A204.1 (cell line): ENCODE measurements around the gene CEP120.
"Not testable (repeated sequence)": the region's sequence is repeated elsewhere in the genome, so short reads cannot be mapped to it uniquely, and the experiment has no call there.

Experiments
- FAIRE-seq: peaks from 2 replicates; lab custom pipeline; 2012; peaks lifted over from hg19 to GRCh38; lab: Jason Lieb, UNC

CEP120 gene

GRCh38 chr5:123423278-123424149 is at the start of gene CEP120:
Gene CEP120, minus strand, starts transcription at chr5:123423403. Its CDS starts 405 bp downstream, at chr5:123422998.
- peak; percentile 96 for FAIRE-seq

DNA sequence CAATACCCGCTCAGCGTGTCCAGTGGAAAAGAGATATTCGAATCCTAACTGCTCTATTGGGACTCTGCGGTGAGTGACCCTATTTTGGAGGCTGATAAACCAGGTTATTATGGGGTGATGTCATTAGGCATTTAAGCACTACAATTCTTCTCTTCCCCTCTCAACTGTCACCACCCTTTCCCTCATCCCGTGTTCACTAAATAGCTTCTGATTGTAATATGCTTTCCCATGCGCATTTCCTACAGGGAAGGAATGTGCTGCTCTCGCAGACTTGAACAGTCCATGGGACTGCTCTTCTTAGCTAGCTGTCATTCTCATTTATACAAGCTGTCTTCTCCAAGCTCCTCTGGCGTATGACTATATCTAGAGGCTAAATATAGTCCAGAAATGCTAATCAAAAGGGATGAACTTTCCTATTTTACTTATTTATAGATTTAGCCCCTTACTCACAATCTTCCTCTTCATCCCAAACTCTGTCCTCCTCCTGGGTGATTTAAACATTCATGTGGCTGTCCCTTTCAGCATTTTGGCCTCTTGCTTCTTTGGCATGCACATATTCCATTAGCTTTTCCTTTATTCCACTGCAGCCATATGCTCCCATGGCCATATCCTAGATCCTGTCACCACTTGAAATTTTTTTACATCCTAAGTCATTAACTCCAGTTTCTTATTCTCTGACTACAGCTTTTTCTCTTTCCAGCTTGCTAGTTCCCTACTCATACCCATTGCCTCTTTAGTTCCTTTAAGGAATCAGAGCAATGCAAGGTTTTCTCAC is 49.1 kb upstream of the CEP120 start:
- no peak for FAIRE-seq

DNA sequence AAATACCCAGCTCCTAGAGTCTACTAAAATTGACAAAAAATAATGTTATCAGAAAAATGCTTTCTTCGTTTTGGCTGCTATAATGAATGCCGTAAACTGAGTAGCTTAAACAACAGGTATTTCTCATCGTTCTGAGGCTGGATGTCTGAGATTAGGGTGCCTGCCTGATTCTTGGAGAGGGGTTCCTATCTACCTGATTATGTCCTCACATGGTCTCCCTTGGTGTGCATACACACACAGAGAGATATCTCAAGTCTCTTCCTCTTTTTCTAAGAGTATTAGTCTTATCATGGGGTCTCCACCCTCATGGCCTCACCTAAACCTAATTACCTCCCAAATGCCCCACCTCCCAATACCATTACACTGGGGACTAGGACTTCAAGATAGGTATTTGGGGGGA is 48.2 kb upstream of the CEP120 start:
- no peak for FAIRE-seq

GRCh38 chr5:123466839-123467238 is 43.6 kb upstream of the CEP120 start:
- FAIRE-seq, result not testable (repeated sequence)

- FAIRE-seq, result no peak
These were observed 37.1 kb upstream of the CEP120 start for GRCh38 chr5:123460296-123460729.

GRCh38 chr5:123458994-123459393 is 35.8 kb upstream of the CEP120 start:
- not testable (repeated sequence) for FAIRE-seq

GRCh38 chr5:123456242-123456641 is 33.0 kb upstream of the CEP120 start:
- no peak for FAIRE-seq

- FAIRE-seq, result no peak
These were observed 32.4 kb upstream of the CEP120 start for GRCh38 chr5:123455640-123456039.

GRCh38 chr5:123455095-123455494 is 31.9 kb upstream of the CEP120 start:
- FAIRE-seq, result no peak

GRCh38 chr5:123454259-123454911 is 31.2 kb upstream of the CEP120 start:
- FAIRE-seq, result no peak

DNA sequence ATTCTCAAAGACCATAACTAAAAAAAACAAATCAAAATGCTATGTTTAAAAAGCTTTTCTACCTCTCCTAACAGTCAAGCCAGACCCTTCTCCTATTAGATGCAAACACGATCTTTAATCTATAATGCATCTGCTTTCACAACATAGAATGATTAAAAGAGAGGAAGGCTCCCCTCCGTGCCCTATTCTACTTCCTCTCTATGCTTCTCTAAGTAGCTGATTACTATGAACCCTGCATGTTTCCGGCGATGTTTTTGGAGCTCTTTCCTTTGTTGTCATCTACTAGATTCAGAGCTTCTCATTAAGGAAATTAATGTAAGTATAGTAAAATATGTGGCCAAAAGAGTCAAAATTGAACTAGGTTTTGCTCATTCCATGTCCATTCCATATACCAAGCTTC is 29.2 kb upstream of the CEP120 start:
- FAIRE-seq, result no peak

DNA sequence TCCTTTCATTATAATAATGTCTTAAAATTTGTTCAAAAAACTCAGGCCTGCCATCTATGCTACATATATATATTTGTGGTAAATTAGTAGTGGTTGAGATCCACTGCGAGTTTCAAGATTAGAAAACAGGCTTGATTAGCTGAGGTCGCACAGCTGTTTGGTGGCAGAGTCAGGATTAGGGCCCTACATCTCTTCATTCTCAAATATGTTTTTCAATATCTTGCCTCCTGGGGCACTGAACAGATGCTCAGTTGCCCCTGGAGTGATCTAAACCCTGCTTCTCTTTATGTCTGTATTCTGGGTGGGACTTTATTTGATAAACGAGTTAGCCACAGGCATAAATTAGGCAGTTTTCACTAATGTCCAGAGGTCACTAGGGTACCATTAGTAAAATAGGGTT is 27.8 kb upstream of the CEP120 start:
- FAIRE-seq, result no peak

DNA sequence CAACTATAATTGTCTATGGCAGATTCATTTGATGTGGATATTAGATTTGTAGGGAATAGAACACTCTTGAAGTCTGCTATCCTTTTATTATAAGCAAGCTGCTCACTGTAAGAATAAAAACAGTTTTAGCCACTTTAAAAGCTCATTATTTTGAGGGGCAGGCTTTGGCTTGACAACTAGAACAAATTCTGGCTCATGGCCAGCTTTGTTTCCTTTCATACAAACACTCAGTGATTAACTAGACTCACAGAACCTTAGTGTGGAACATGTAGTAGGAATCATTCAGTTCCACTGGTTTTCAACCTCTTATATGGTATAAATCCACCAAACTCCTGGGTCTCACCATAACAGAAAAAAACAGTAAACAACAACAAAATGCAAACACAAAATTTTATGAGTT is 27.4 kb upstream of the CEP120 start:
- no peak for FAIRE-seq

- no peak for FAIRE-seq
These were observed 26.9 kb upstream of the CEP120 start for GRCh38 chr5:123450114-123450513.

GRCh38 chr5:123449424-123449974 is 26.3 kb upstream of the CEP120 start:
- FAIRE-seq, result no peak

DNA sequence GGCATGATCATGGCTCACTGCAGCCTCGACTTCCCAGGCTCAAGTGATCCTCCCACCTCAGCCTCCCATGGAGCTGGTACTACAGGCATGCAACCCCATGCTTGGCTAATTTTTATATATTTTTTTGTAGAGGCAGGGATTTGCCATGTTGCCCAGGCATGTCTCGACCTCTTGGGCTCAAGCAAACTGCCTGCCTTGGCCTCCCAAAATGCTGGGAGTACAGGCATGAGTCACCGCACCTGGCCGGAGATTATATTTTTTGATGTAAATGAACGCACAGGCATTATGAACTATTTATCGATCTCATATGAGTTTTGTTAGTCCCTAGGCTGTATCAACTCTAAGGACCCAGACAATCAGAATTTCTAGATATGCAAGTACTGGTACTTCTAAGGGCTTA is 25.5 kb upstream of the CEP120 start:
- no peak for FAIRE-seq

DNA sequence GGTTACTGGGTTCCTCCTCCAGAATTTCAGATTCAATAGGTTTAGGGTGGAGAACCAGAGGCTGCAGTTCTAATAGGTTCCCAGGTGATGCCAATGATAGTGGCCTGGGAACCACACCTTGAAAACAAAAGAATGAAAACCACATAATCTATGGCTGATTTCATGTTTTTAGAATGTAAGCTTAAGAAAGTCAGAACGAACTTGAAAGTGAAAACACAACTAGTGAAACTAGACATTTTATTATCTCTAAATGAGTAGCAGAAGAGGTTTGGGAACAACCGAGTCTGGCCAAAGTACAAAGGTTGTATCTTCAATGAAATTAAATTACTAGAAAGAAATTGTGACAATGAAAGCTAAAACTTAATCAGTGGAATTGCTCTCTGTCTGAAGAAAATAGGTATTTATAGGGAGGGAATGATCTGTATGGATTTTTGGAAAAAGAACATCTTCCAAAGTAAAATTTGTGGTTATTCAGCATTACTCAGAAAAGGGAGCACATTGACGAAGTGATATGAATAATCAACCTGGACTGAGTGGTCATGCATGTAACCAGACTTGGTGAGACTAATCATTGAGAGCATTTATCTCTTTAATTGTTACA is 24.9 kb upstream of the CEP120 start:
- FAIRE-seq, result no peak

DNA sequence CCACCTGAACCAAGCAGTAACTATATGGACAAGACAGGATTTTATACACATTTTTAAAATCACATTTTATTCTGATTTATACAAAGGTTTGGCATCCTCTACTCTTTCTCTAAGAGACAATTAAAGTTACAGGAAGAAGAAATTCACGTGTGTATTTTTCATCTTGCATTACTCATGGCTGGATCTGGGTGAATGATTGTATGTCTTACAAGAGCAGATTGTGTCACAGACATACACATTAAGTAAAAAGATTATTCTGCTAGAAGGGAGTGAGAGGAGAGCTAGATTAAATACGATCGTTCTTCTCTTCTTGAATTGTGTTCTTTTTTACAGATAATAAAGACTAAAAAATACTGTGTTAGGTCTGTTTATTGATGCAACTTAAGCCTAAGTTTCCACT is 20.8 kb upstream of the CEP120 start:
- no peak for FAIRE-seq

DNA sequence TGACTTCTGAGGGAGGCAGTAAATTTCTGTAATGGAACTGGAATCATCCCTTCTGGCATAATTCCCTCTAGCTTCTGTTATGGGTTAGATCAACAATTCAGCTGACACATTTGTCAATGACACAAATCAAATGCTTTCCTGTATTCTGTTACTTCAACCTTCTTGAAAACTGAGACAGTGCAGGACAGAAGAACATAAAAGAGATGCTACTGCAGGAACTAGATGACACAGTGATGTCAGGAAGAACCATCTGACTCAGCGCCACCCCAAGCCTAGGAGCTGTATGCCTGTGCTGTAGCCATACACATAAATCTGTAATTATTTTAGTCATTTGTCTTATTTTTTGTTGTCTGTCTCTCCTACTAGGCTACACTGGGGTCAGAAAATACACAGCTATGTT is 18.2 kb upstream of the CEP120 start:
- FAIRE-seq, result no peak

GRCh38 chr5:123440456-123441181 is 17.4 kb upstream of the CEP120 start:
- no peak for FAIRE-seq

GRCh38 chr5:123439709-123440108 is 16.5 kb upstream of the CEP120 start:
- no peak for FAIRE-seq
